Measurements from ENCODE around the gene PUDP.

GRCh38 chrX:7134981-7135380 is 13.0 kb downstream of the PUDP start:
- TF ChIP-seq, protein P1, sequence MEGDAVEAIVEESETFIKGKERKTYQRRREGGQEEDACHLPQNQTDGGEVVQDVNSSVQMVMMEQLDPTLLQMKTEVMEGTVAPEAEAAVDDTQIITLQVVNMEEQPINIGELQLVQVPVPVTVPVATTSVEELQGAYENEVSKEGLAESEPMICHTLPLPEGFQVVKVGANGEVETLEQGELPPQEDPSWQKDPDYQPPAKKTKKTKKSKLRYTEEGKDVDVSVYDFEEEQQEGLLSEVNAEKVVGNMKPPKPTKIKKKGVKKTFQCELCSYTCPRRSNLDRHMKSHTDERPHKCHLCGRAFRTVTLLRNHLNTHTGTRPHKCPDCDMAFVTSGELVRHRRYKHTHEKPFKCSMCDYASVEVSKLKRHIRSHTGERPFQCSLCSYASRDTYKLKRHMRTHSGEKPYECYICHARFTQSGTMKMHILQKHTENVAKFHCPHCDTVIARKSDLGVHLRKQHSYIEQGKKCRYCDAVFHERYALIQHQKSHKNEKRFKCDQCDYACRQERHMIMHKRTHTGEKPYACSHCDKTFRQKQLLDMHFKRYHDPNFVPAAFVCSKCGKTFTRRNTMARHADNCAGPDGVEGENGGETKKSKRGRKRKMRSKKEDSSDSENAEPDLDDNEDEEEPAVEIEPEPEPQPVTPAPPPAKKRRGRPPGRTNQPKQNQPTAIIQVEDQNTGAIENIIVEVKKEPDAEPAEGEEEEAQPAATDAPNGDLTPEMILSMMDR (IDR thresholded peaks at IDR 0.05; ENCODE audit: low read depth, low read length, poor library complexity, severe bottlenecking) = no peak
- TF ChIP-seq EZH2phosphoT487 (IDR thresholded peaks at IDR 0.05; ENCODE audit: borderline replicate concordance, low read length) = no peak

Measured in DOHH2 (cell line).